HL-60/S4 treated with phorbol 12-myristate 13-acetate at 8.2 ng/mL for 4 days and 3 days (cell line): Measurements from ENCODE around the gene PPAT.
"Not testable (repeated sequence)": the region's sequence is repeated elsewhere in the genome, so short reads cannot be mapped to it uniquely, and the experiment has no call there.

Source experiments
- in situ Hi-C: fragments of 300-500 bp; cut with MboI; formaldehyde crosslinking; loops from 2 replicates; pipeline ENCODE4 v1.15.0; 2022; ENCODE audit warnings: low sequenced_read_pairs

The PPAT gene

DNA sequence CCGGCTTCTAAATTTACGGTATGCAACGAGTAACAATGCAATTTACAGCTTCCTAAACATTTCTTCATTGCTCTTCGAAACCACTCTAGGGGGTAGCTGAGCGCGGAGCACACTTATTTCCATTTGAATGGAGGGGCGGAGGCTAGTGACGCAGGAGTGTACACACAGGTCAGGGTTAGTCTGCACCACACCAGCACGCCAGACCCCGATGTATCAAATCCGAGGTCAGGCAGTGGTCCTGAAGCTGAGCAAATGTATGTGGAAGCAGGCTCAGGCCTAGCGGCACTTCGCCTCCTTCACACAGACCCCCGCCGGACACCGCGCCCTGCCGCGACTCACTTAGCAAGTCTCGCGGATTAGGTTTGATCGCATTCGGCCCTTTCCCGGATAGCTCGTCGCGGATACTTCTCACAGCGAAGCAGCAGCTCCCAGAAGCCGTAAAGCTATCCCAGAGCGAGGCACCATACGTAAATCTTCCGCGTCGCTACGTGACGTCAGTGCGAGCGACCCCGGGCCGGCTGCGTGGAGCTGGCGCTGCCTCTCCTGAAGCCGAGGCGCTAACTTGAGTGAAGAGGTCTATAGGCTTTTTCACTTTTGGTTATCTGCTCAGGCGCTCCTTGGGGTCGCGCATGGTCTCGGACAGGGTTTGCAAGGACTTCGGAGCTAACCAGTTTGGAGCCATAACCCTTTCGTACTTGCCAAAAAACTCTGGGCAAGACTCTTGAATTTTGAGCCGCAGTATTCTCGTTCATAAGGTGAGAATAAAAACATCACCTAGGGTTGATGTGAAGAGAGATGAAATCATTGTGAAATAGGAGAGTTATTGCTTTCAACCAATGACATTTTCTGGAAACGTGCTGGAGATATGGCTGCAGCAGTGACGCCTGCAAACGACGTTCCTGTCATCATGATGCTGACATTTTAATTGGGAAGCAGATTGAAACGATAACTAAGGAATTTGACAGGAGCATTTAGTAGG lies 48.1 kb downstream of the PPAT start, which contains the start of gene AASDH:
AASDH (minus strand) TSS at position 469 of the 979 bp plus-strand sequence. CDS start 3,192 bp downstream, outside the sequence.
- in situ Hi-C loops = no loop called here

- in situ Hi-C loops = no loop called here
Measured at GRCh38 chr4:56386091-56386490, 49.3 kb downstream of the PPAT start.

GRCh38 chr4:56375458-56375857 lies 60.0 kb downstream of the PPAT start:
- in situ Hi-C loops = no loop called here

DNA sequence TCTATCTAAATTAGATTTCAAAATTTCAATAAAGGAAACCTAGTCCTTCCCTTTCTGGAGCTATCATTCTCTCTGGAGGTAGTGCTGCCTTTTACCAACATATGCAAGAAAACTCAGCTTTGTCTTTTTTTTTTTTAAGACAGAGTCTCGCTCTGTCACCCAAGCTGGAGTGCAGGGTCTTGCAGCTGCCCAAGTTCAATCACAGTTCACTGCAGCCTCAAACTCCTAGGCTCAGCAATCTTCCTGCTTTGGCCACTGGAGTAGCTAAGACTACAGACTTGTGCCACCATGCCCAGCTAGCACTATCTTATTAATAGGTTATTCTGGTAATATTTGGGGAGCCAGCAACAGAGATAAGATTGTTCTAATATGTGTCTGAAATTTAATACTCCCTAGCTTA lies 60.5 kb downstream of the PPAT start:
- in situ Hi-C loops = no loop called here

- in situ Hi-C loops = no loop called here
Measured at GRCh38 chr4:56372774-56373173, 62.6 kb downstream of the PPAT start.

GRCh38 chr4:56371426-56372220 lies 63.8 kb downstream of the PPAT start:
- in situ Hi-C loops = no loop called here

DNA sequence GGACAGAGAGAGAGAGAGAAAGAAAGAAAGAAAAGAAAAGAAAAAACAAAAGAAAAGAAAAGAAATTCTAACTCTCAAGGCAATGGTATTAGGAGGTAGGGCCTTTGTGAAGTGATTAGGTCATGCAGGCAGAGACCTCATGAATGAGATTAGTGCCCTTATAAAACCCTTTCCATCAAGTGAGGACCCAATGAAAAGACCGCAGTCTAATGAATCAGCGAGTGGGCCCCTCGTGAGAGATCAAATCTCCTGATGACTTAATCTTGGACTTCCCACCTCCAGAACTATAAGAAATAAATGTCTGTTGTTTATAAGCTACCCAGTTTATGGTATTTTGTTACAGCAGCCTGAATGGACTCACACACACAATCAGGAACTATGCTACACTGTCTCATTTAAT lies 65.0 kb downstream of the PPAT start:
- in situ Hi-C loops = no loop called here

- in situ Hi-C loops = not testable (repeated sequence)
Measured at GRCh38 chr4:56362981-56363380, 72.4 kb downstream of the PPAT start.

- in situ Hi-C loops = no loop called here
Measured at GRCh38 chr4:56360071-56360470, 75.3 kb downstream of the PPAT start.

DNA sequence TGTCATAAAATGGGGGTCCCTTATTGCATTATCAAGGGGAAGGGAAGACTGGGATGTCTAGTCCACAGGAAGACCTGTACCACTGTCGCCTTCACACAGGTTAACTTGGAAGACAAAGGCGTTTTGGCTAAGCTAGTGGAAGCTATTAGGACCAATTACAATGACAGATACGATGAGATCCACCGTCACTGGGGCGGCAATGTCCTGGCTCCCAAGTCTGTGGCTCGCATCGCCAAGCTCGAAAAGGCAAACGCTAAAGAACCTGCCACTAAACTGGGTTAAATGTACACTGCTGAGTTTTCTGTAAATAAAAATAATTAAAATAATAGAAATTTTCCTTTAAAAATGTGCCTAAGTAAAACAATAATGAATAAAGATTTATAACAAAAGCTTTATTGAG lies 78.8 kb downstream of the PPAT start:
- in situ Hi-C loops = no loop called here

GRCh38 chr4:56348576-56348975 lies 86.8 kb downstream of the PPAT start:
- in situ Hi-C loops = no loop called here

DNA sequence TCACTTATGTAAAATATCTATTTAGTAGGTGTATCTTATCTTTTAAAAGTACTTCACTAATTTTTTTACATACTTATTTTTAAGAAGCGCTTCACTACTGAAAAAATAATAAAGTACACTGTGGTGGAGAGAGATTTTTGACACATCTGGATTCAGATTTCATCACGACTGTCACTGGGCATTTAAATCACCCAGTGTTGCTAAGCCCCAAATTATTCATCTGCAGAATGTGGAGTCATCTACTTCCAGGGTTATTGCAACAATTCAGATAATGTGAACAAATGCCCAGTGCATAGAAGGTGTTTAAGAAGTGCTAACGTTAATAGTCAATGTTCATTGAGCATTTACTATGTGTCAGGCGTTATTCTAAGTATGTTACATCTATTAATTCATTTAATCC lies 90.0 kb downstream of the PPAT start:
- in situ Hi-C loops = no loop called here
